MM.1S (cell line): ENCODE measurements around the gene C10orf90.

Source experiments
- DNase-seq: peaks from one replicate; pipeline ENCODE4 v3.0.0-alpha.2; 2015
- H2AFZ ChIP-seq: fragments of 300-600 bp; sonication (generic); 2 replicates; pipeline ENCODE4 v1.6.0; 2016; ENCODE audit warnings: antibody characterized with exemption, low read length
- H3F3A ChIP-seq: fragments of 300-600 bp; sonication (generic); 2 replicates; pipeline ENCODE4 v1.6.1; 2016; ENCODE audit warnings: mild to moderate bottlenecking, antibody characterized with exemption, low read length, moderate library complexity, mixed read lengths; ENCODE audit not compliant: insufficient read depth
- H3K27ac ChIP-seq: fragments of 300-600 bp; sonication (generic); 2 replicates; pipeline ENCODE4 v1.5.1; 2016; ENCODE audit warnings: mild to moderate bottlenecking, low read length
- H3K27me3 ChIP-seq: fragments of 300-600 bp; sonication (generic); replicated peaks from 2 replicates; pipeline ENCODE4 v1.6.0; 2016; ENCODE audit warnings: low read length; ENCODE audit not compliant: insufficient read depth
- H3K36me3 ChIP-seq: fragments of 300-600 bp; sonication (generic); replicated peaks from 2 replicates; pipeline ENCODE4 v1.6.1; 2016; ENCODE audit warnings: mild to moderate bottlenecking, low read length, mixed read lengths; ENCODE audit not compliant: insufficient read depth
- H3K4me1 ChIP-seq: fragments of 300-600 bp; sonication (generic); 2 replicates; pipeline ENCODE4 v1.6.1; 2016; ENCODE audit warnings: low read length, mixed read lengths
- H3K4me2 ChIP-seq: fragments of 300-600 bp; sonication (generic); 2 replicates; pipeline ENCODE4 v1.6.0; 2016; ENCODE audit warnings: low read depth, low read length
- H3K4me3 ChIP-seq: fragments of 300-600 bp; sonication (generic); 2 replicates; pipeline ENCODE4 v1.5.1; 2016; ENCODE audit warnings: low read length, mixed read lengths
- H3K79me2 ChIP-seq: fragments of 300-600 bp; sonication (generic); 2 replicates; pipeline ENCODE4 v1.6.1; 2016; ENCODE audit warnings: mixed run types, low read length, mixed read lengths
- H3K9ac ChIP-seq: fragments of 300-600 bp; sonication (generic); 2 replicates; pipeline ENCODE4 v1.6.1; 2016; ENCODE audit warnings: low read length, mixed read lengths
- H3K9me2 ChIP-seq: fragments of 300-600 bp; sonication (generic); replicated peaks from 2 replicates; pipeline ENCODE4 v1.6.1; 2016; ENCODE audit warnings: mild to moderate bottlenecking, low read length, mixed read lengths; ENCODE audit not compliant: insufficient read depth
- H3K9me3 ChIP-seq: fragments of 300-600 bp; sonication (generic); replicated peaks from 2 replicates; pipeline ENCODE4 v1.6.1; 2016; ENCODE audit warnings: mild to moderate bottlenecking, low read length, mixed read lengths; ENCODE audit not compliant: insufficient read depth
- H4K20me1 ChIP-seq: fragments of 300-600 bp; sonication (generic); 2 replicates; pipeline ENCODE4 v1.6.1; 2016; ENCODE audit warnings: mild to moderate bottlenecking, low read length, moderate library complexity, mixed read lengths; ENCODE audit not compliant: insufficient read depth
- EZH2 ChIP-seq: fragments of 300-600 bp; sonication (generic); optimal IDR thresholded peaks from 2 replicates; pipeline ENCODE3; 2017; ENCODE audit warnings: low read depth, mild to moderate bottlenecking, antibody characterized with exemption, low read length, mixed read lengths
- EZH2phosphoT487 ChIP-seq: fragments of 300-600 bp; sonication (generic); IDR thresholded peaks from 2 replicates; pipeline ENCODE4 v1.6.1; 2018; ENCODE audit warnings: antibody characterized with exemption, low read length
- TF ChIP-seq, protein P1 (sequence below): fragments of 300-600 bp; sonication (generic); IDR thresholded peaks from 2 replicates; pipeline ENCODE4 v1.5.1; 2016; ENCODE audit warnings: antibody characterized with exemption, low read length, mixed read lengths

Gene C10orf90

DNA sequence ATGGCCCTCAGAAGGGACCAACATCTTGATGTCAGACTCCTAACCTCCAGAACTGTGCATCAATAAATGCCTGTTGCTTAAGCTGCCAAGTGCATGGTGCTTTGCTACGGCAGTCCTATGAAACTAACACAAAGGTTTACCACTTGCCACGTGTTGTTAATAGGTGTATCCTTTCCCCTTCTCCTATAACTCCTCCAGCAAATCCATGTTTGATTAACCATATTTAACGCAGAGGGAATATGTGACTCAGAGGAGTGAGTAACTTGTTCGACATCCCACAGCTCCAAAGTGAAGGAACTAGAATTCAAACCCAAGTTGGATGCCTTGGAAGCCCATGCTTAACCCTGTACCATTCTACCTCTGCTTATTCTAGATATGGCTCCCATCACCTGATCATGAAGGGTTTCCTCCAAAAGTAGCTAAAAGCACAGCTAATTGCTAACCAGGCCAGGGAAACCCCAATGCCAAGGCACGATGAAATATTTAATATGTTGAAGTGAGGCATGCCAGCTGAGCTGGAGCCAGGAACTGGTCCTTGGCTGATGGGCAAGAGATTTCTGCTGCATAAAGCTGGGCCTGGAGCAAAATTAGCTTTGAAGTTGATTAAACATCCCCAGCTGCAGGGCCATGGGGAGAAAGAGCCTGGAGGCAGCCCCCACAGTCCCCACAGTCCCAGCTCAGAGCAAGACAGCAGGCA is 131.9 kb downstream of the C10orf90 start:
- no peaks in the 10 kb centered on the region for H3K9me2 ChIP-seq
- H3K79me2 ChIP-seq: no peaks in the 10 kb centered on the region
- H2AFZ ChIP-seq: no peak overlapping the region
- H4K20me1 ChIP-seq: no peaks in the 10 kb centered on the region
- H3F3A ChIP-seq: no peaks in the 10 kb centered on the region
- TF ChIP-seq, protein P1, sequence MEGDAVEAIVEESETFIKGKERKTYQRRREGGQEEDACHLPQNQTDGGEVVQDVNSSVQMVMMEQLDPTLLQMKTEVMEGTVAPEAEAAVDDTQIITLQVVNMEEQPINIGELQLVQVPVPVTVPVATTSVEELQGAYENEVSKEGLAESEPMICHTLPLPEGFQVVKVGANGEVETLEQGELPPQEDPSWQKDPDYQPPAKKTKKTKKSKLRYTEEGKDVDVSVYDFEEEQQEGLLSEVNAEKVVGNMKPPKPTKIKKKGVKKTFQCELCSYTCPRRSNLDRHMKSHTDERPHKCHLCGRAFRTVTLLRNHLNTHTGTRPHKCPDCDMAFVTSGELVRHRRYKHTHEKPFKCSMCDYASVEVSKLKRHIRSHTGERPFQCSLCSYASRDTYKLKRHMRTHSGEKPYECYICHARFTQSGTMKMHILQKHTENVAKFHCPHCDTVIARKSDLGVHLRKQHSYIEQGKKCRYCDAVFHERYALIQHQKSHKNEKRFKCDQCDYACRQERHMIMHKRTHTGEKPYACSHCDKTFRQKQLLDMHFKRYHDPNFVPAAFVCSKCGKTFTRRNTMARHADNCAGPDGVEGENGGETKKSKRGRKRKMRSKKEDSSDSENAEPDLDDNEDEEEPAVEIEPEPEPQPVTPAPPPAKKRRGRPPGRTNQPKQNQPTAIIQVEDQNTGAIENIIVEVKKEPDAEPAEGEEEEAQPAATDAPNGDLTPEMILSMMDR: no peak
- no peak for TF ChIP-seq EZH2
- no peak for TF ChIP-seq EZH2phosphoT487
- no peak overlapping the region for H3K27ac ChIP-seq
- no peaks in the 10 kb centered on the region for H3K27me3 ChIP-seq
- no peaks in the 10 kb centered on the region for H3K4me1 ChIP-seq
- DNase-seq: no peak
- no peaks in the 10 kb centered on the region for H3K36me3 ChIP-seq
- H3K4me3 ChIP-seq: no peak overlapping the region
- H3K9me3 ChIP-seq: no peaks in the 10 kb centered on the region
- H3K9ac ChIP-seq: no peak overlapping the region
- H3K4me2 ChIP-seq: no peak overlapping the region

DNA sequence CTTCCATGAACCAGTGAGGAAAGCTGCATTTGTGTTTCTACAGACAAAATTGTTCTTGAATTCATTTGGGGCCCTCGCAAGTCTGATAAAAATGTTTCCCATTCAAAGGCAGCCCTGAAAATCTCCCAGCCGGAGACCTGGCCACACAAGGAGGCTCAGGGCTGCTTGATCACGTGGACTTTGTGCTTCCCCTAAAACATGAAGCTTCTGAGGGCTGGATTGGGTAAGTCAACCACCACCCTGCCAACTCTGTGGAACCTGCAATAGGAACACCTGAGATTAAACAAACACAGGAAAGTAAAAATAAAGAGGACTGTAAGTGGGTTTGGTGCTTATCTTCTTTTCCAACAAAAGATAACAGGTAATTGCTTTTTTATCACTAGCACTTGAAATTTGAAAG is 133.8 kb downstream of the C10orf90 start:
- TF ChIP-seq EZH2 (no peak), EZH2phosphoT487 (no peak)
- TF ChIP-seq, protein P1: no peak
- DNase-seq: no peak
- Histone ChIP-seq H3F3A (no peaks in the 10 kb centered on the region), H3K9ac (no peak overlapping the region), H3K27me3 (no peaks in the 10 kb centered on the region), H3K4me2 (no peak overlapping the region), H3K9me2 (no peaks in the 10 kb centered on the region), H3K9me3 (no peaks in the 10 kb centered on the region), H3K27ac (no peak overlapping the region), H3K79me2 (no peaks in the 10 kb centered on the region), H2AFZ (no peak overlapping the region), H3K4me1 (no peaks in the 10 kb centered on the region), H3K4me3 (no peak overlapping the region), H3K36me3 (no peaks in the 10 kb centered on the region), H4K20me1 (no peaks in the 10 kb centered on the region)

GRCh38 chr10:126536148-126536547 is 134.3 kb downstream of the C10orf90 start:
- Histone ChIP-seq H3K9me3 (no peaks in the 10 kb centered on the region), H3K79me2 (no peaks in the 10 kb centered on the region), H2AFZ (no peak overlapping the region), H4K20me1 (no peaks in the 10 kb centered on the region), H3K27me3 (no peaks in the 10 kb centered on the region), H3K9me2 (no peaks in the 10 kb centered on the region), H3K4me1 (no peaks in the 10 kb centered on the region), H3K4me2 (no peak overlapping the region), H3K9ac (no peak overlapping the region), H3K4me3 (no peak overlapping the region), H3F3A (no peaks in the 10 kb centered on the region), H3K27ac (no peak overlapping the region), H3K36me3 (no peaks in the 10 kb centered on the region)
- DNase-seq: no peak
- TF ChIP-seq EZH2 (no peak), EZH2phosphoT487 (no peak)
- TF ChIP-seq, protein P1: no peak
